HG03521 (cell line): ENCODE measurements around the gene RPS18.
"Not testable (repeated sequence)": the region's sequence is repeated elsewhere in the genome, so short reads cannot be mapped to it uniquely, and the experiment has no call there.

Source experiments
- ATAC-seq: cut with Tn5 transposase; IDR thresholded peaks from one replicate; pipeline ENCODE4 v1.9.1; 2021; ENCODE audit warnings: mild to moderate bottlenecking, moderate library complexity; ENCODE audit not compliant: unreplicated experiment

Gene RPS18

GRCh38 chr6:33271468-33272274 is at the start of gene RPS18, which contains the start of gene VPS52:
Gene RPS18 (plus strand): TSS chr6:33272075. CDS start chr6:33272120, 45 bp downstream.
Gene VPS52 (minus strand): TSS chr6:33271876. CDS start chr6:33271675, 201 bp downstream.
- ATAC-seq, result peak; percentile 67

DNA sequence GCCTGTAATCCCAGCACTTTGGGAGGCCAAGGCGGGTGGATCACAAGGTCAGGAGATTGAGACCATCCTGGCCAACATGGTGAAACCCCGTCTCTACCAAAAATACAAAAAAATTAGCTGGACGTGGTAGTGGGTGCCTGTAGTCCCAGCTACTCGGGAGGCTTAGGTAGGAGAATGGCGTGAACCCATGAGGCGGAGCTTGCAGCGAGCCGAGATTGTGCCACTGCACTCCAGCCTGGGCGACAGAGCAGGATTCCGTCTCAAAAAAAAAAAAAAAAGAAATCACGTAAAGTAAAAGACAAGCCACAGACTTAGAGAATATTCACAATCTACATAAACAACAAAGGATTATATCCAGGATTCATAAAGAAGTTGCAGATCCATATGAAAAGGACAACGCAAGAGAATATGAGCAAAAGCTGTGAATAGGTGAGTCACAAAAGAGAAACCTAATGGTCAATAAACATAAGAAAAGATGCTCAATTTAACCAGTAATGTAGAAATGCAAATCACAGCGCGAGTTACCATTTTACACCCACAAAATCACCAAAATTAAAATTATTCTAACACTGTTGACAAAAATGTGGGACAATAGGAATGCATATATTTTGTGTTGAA is 45.3 kb upstream of the RPS18 start:
- ATAC-seq, result not testable (repeated sequence)

DNA sequence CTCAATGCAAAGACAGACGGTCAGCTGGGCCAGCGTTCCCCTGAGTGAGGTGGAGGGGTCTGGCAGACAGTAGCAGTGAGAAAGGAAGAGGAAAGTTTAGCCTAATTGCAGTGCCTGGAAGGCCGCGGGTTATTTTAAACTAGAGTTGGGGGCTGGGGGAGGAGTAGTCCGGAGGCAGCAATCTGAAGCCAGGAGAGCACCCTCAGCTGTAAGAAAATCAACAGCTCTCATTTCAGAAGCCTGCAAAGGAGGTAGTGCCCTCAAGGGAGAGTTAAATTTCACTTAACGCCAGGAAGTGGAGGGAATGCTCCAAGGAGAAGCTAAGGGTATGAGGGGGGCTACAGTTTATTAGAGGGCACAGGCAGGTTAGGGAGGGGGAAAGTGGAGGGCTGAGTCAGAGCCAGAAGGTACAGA is 36.6 kb upstream of the RPS18 start:
- no peak for ATAC-seq

DNA sequence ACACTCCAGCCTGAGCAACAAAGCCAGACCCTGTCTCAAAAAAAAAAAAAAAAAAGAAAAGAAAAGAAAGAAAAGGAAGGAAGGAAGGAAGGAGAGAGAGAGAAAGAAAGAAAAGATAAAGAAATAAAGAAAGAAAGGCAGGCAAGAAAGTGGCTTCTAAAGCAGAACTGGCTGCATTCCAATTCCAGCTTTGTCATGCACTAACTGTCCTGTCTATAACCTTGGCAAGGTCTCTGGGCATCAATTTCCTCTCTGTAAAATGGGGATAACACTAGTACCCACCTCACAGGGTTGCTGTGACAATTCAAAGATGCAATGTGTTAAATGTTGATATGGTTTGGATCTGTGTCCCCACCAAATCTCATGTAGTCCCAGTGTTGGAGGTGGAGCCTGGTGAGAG is 35.5 kb upstream of the RPS18 start:
- no peak for ATAC-seq

- ATAC-seq, result no peak
These were observed 35.0 kb upstream of the RPS18 start for GRCh38 chr6:33236852-33237251.

GRCh38 chr6:33237741-33238140 is 34.1 kb upstream of the RPS18 start:
- no peak for ATAC-seq

DNA sequence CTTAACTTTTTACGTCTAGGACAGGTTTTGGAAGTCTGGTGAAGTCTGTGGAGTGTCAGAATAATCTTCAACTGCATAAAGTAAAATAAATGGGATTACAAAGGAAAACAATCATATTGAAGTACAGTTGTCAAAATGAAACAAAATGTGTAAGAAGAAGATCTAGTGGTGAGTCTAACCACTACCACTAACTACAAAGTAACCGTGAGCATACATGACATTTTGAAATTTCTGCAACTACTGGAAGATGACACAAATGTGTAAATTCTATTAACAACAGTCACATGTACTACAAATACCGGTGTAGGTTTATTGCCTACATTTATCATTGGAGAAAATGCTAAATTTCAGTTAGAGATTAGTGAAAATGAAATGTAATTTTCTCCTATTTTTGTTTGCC is 29.9 kb upstream of the RPS18 start:
- no peak for ATAC-seq

- ATAC-seq, result no peak
These were observed 28.4 kb upstream of the RPS18 start for GRCh38 chr6:33243476-33243875.

DNA sequence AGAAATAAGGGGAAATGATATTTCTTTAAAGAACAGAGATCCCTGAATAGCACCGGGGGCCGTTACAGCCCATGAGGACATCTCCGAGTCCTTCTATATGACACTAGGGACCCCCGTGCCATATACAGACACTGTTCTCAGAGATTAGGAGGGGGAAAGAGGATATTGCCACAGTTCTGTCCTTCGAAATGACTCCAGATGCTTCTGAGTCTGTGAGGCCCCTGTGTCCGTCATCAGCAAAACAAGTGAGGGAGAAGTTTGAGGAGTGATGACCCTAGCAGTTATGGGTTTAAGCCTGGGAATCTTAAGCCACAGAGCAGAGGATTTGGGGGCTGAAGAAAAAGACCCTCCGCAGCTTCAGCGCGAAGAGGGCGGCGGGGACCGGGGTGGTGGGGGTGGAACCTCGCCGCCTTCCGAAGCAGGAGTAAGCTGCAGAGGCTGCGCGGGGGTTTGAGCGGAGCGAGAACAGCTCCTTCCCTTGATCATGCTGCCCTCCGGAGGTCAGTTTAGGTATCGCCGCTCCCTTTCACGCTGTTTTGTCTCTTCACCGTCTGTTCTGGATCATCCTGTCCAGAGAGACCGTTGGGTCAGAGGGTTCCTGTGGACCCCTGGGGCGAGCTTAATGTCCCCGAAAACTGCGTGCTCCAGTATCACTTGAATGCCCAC is 23.8 kb upstream of the RPS18 start:
- ATAC-seq, result no peak

DNA sequence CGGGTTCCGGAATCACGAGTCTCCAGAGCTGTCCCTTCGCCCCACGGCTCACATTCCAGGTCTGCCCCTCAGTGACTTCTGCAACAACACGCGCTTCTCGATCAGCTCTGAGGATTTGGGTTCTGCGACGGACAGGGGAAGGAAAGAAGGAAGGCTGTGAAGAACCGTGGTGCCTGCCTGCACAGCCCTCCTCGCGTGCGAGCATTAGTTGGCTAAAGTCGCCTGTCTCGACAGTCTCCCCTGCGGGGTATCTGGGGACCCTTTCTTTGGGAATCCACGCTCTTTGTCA is 23.3 kb upstream of the RPS18 start:
- ATAC-seq, result no peak

DNA sequence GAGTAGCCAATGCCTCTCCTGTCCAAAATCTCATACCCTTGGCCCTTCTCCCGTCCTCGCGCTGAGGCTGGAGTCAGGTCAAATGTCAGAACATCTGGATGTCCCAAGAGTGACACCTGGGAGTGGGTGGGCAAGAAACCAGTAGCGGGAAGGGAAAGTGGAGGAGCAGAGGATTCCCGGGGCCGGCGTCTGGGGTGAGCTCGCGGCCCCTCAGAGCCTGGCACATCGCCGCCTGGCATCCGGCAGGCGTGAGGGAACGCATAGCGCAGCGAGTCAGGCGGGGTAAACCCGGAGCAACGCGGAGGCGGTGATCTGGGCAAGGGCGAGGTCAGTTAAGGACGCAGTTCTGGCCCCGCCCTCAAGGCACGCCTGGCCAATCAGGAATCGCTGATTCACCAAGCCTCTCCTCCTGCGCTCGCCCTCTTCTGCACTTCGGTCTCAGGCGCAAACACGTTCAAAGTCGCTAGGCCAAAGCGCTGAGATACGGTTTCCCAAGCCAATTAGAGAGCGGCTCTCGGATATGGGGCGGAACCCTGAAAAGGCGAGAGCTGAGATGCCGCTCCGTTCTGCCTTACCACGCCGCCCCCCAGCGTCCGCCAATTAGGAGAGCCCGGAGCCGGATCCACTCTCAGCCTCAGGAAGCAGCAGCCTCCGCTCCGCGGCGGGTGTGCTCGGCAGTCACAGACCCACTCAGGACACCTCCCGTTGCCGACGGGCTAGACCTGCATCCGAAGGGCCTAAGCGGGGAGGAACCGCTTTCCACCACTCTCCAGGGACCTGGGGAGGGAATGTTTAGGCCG is 22.7 kb upstream of the RPS18 start:
- ATAC-seq, result peak; percentile 84

DNA sequence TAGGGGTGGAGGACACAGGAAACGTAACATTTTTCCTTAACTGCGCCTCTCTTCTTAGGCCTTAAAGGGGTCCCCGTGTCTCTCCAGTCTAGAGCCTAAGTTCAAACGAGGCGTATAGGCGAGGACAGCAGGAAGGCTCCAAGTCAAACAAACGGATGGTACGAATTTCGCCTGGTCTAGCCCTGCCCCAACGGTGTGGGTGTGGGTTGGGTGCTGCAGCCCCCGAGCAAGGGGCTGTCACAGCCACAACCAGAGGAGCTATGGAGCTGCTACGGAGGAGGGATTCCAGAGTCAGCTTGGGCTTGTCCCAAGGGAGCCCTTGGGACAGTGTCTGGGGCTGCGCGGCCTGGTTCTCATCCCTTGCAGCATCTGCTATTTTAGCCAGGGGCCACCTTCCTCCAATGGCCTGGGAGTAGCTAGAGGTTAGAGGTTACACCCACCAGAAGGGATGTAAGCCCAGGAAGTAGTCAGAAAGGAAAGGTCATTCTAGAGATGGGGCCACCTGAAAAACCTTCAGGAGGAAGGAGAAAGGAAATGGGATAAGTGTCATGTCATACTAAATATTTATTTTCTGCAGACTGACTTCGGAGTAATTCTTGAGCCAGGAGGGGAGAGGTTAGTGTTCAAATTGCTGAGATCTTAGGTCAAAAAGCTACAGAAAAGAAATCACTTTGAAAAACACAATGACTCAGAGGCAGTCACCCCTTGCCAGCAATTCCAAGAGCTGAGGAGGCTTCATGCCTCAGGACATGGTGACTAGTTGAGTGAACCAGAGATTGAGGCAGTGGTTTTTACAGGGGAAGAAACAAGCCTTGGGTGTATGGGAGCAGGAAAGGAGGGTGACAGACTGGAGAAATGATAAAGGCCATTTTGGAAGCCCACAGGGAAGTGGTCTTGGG is 21.9 kb upstream of the RPS18 start:
- ATAC-seq, result no peak

DNA sequence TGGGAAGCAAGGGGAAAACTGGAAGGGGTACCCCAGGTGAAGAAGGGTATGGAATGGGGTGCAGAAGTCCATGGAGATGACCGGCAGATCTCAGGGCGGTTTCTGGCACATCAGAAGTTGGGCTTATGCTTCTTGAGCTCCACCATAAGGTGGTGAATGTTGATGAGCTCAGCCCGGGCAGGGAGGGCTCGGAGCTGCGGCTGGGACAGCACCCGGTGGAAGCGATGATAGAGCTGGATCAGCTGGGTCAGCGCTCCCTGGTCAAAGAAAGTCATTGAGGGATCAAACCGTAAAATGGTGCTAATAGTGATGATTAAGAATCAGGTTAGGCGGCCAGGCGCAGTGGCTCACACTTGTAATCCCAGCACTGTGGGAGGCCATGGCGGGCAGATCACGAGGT is 21.1 kb upstream of the RPS18 start:
- ATAC-seq, result no peak

DNA sequence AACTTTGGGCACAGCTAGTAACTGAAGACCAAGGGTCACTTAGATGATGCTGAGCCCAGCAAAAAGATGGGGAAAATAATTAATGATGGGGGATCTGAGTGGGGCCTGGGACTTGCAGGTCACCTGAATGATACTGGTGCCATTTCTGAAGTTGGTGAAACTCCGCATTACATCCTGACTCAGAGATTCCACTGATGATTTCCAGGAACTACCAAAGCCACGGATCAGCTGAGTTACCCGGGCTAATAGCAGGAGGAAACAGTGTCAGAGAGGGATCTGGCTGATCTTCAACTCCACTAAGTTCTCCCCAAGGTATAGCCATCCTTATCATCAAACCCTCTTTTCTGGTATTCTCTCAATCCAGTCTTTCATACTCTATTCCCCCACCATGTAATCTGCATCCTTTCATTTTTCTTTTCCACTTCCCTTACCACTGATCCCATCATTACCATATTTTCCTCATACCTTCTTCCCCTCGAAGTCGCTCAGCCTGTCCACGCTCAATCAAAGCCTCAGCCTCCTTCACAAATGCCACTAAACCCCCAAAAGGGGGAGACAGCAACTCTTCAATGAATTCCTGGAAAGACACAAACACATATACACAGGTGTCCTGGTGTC is 20.4 kb upstream of the RPS18 start:
- no peak for ATAC-seq

- ATAC-seq, result no peak
These were observed 19.1 kb upstream of the RPS18 start for GRCh38 chr6:33252759-33253158.

DNA sequence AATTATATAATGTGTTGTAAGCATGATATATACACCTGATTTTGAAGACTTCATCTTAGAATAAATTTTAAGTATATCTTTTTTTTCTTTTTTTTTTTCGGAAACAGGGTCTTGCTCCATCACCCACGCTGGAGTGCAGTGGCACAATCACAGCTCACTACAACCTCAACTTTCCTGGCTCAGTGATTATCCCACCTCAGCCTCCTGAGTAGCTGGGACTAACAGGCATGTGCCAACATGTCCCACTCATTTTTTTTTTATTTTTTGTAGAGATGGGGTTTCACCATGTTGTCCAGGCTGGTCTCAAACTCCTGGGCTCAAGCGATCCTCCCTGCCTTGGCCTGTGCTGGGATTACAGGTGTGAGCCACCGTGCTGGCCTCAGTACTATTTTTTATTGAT is 17.3 kb upstream of the RPS18 start:
- no peak for ATAC-seq

- ATAC-seq, result no peak
These were observed 12.8 kb upstream of the RPS18 start for GRCh38 chr6:33259032-33259431.

DNA sequence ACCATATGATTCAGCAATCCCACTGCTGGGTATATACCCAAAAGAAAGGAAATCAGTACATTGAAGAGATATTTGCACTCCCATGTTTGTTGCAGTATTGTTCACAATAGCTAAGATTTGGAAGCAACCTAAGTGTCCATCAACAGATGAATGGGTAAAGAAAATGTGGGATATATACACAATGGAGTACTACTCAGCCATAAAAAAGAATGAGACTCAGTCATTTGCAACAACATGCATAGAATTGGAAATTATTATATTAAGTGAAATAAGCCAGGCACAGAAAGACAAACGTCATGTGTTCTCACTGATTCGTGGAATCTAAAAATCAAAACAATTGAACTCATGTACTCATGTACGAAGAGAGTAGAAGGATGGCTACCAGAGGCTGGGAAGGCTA is 9.4 kb upstream of the RPS18 start:
- not testable (repeated sequence) for ATAC-seq

- ATAC-seq, result no peak
These were observed 7.9 kb upstream of the RPS18 start for GRCh38 chr6:33264015-33264414.

GRCh38 chr6:33271117-33271467 is 783 bp upstream of the RPS18 start:
- ATAC-seq, result no peak
